GM18502 (cell line): Measurements from ENCODE around the gene FBXO46.

ENCODE experiments used
- ATAC-seq: cut with Tn5 transposase; IDR thresholded peaks from one replicate; pipeline ENCODE4 v1.9.1; 2021; ENCODE audit warnings: mild to moderate bottlenecking; ENCODE audit not compliant: unreplicated experiment, poor library complexity

The FBXO46 gene, protein sequence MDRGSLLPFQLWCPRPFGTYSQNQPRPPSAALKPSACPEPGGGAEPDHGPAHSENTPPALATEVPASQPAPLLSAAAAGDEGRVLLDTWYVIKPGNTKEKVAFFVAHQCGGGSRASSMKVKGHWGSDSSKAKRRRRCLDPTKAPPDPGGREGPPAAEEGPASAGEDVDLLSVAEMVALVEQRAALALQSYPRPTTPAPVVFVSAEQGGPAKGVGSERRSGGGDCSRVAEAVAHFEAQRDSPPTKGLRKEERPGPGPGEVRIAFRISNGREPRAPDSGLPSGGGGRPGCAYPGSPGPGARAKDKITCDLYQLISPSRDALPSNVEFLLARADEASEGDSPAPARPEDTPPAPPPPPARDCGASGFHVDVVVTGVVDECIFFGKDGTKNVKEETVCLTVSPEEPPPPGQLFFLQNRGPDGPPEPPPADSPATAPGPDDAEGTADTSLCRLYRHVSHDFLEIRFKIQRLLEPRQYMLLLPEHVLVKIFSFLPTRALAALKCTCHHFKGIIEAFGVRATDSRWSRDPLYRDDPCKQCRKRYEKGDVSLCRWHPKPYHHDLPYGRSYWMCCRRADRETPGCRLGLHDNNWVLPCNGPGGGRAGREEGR

DNA sequence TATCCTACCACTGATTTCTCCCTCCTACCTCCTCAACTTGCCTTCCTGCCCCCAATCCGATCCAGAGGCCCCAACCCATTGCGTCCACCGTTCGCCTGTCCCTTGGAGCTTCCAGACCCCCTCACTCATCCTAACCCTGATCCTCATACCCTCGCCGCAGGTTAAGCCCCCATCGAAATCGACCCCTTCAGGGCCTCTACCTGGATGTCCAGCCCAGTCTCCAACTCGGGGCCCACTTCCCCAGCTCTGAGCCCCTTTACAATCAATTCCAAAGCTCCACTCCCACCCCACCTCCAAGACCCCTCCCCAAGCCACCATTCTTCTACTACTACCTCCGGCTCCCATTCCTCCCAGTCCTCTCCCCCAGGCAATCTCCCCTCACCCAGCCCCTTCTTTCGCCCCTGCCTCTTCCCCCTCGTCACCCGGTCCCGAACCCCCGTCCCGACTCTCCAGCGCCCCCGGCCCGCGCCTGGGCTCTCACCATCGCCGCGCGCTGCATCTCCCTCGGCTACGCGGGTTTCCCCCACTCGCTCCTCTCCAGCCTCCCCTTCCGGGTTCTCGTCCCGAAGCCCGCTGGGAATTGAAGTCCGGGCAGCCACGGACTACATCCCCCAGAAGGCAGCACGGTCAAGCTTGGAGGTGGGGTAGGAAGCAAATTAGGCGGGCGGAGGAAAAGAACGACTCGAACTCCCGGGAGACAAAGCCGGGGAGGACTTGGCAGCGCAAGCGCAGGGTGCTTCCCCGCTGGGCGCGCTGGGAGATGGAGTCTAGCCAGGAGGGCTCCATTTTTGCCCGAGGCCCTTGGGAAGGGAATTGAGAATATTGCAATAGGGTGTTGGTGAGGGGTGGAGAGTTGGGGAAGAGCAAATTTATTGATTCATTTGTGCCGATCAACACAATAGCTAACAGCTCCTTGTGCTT, at the start of gene FBXO46:
FBXO46 (minus strand) TSS at position 529 of the 921 bp plus-strand sequence. CDS start 17,401 bp downstream, outside the sequence.
- ATAC-seq = peak; percentile 91

DNA sequence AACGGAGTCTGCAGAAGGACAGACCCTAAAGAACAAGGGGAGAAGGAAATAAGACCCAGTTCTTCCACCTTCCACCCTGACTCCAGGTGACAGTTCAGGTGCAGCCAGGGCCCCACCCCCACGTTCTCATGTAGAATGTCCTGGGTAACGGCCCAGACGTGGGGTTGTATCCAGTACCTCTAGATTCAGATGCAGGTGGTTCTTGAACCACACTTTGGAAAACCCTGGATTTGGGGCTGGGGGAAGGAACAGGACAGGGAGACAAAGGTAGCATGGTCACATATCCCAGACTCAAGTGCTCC, 49.4 kb upstream of the FBXO46 start:
- no peak for ATAC-seq

DNA sequence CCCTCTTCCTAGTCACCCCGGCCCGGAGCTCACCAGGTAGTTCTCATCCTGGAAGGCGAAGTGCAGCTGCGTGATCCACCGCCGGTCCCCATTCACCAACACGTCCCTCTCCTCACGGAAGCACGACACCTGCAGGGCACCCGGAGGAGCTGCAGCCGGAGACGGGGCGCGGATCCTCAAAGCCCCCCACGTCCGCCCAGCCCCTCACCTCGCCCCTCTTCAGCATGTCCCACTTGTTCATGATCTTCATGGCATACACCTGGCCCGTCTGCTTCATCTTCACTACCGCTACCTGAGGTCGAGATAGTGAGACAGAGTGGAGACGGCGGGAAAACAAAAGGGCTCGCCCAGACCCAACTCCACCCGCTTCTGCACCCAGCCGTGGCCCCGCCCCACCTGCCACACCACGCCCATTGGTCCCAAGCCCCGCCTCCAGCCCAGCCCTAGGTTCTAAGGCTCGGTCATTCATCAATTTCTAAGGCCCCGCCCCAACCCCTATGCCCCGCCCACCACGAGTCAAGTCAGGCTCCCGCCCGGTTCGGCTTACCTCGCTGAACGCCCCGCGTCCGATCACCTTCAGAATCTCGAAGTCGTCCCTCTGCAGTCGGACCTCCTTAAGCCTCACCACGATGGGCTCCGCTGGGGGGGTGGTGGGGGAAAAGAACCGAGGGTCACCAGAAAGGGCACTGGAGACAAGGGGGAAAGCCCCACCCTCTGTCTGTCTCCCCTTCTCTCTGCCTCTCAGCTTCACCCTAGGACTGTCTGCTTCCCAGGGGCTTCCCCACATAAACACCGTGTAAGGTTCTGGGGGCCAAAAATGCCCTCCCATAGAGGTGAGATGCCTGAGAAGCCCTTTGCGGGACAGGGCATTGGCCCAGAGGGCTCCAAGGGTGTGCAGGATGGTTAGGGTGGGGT, 48.8 kb upstream of the FBXO46 start:
- peak; percentile 76 for ATAC-seq

DNA sequence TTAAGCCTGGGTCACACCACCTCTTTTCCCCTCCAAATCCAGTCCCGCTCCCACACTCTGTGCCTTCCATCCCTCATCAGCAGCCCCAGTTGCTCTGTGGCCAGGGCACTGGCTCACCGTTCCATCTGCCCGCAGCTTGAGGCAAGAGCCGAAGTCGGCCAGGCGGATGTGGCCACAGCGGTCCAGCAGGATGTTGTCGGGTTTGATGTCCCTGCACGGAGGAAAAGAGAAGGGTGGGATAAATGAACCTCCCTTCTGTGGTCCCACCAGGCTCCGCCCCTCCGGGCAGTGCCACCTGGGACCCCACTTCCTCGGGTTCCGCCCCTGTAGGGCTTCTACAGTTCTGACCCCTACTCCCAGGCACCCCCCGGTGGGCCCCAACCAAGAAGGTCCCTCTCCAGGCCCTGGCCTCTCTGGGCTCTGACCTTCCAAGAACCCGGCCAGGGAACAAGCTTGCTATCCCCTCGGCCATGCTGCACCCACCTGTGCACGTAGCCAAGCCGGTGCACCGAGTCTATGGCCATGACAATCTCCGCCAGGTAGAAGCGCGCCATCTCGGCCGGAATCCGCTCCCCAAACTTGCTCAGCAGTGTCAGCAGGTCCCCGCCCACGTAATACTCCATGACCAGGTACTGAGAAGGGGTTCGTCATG, 47.4 kb upstream of the FBXO46 start:
- ATAC-seq = no peak

DNA sequence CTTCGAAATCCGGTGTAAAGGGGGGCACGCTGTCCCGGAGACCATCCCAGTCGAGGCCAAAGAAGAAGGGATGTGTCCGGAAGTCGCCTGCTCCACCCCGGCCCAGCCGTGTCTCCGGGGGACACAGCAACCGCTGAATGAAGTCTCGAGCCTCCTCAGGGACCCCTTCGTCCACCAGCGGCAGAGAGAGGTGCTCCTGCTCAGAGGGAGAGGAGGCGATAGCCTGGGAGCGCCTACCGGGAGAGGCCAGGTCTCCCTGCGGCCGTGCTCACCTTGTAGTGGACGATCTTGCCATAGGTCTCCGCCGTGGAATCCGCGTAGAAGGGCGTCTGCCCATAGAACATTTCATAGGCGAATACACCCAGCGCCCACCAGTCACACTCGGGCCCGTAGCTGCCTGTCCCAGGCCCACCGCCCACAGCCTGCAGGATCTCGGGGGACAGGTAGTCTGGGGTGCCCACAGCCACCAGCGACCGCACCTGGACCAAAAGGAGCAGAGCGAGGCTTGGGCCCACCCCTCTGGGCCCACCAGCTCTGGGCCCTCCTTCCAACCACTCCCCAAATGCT, 46.8 kb upstream of the FBXO46 start:
- no peak for ATAC-seq

DNA sequence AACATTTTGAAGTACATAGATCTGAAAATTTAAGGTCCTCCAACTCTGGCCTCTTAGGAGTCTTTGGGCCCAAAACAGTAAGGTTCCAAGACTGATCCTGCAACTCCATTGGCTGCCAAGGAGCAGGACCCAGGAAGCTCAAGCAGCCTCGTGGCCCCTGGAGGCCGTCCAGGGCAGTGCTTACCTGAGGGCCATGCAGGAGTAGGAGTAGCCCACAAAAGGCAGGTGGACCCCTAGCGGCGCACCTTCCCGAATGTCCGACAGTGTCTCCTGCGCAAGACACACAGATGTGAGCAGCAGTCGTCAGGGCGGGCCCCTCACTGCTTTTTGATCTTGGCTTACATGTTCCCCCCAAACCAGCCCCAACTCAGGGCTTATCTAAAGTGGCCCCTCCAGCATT, 44.1 kb upstream of the FBXO46 start:
- no peak for ATAC-seq

DNA sequence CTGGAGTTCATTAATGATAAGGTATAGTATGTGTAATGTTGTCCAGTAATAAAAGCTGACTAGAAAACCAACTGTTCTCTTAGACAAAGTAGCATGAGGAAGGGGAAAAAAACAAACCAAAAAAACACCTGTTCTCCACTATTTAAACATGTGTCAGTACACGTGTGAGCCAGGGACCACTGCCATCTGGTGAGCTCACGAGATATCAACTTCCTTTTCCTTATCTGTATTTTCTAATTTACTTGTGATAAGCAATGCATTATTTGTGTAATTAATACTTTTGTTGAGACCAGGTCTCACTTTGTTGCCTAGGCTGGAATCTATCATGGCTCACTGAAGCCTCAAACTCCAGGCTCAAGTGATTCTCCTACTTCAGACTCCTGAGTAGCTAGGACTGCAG, 42.7 kb upstream of the FBXO46 start:
- no peak for ATAC-seq

DNA sequence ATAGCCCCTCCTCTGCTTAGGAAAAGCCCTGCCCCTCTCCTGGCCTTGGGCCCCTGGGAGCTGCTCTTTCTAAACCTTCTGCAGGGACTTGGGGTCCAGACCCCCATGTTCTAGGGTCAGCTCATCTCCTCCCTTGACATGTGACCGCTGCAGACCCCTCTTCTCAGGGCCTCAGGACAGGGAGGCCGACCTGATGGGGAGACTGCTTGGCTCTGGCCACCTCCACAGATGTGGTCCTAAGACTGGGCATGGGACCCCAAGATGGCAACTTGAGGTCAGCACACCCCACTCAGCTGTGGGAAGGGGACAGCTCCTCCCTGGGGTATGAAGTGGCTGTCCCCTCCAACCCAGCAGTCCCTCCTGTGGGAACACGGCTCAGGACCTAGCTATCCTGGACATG, 42.2 kb upstream of the FBXO46 start:
- no peak for ATAC-seq

DNA sequence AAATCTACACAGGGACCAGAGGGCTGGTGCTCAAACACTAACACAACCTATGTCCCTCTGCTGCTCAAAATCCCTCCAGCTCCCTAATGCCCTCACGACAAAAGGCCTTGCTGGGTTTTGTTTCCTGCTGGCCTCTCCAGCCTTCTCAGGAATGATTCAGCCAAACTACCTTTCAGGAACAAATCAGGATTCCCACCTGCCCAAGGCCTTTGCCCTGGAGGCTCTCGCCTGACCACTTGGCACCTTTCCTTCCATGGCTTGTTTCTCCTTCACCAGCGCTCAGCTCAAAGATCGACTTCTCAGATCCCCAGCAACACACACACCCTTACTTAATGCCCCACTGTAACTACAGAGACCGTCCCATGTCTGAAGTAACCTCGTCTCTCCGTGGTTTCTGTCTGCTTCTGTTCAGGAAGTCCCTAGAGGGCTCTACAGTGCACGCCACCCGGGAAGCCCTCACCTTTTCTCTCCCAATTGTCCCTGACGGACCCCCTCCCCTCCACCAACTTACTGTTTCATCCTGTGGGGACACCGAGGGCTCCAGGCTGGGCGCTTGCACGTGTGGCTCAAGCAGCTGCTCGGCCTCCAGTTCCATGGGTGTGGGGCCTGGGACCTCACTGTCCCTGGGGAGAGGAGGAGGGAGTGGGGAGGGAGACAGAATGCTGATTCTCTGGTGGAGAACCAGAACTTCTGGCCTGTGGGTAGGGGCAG, 41.6 kb upstream of the FBXO46 start:
- no peak for ATAC-seq

DNA sequence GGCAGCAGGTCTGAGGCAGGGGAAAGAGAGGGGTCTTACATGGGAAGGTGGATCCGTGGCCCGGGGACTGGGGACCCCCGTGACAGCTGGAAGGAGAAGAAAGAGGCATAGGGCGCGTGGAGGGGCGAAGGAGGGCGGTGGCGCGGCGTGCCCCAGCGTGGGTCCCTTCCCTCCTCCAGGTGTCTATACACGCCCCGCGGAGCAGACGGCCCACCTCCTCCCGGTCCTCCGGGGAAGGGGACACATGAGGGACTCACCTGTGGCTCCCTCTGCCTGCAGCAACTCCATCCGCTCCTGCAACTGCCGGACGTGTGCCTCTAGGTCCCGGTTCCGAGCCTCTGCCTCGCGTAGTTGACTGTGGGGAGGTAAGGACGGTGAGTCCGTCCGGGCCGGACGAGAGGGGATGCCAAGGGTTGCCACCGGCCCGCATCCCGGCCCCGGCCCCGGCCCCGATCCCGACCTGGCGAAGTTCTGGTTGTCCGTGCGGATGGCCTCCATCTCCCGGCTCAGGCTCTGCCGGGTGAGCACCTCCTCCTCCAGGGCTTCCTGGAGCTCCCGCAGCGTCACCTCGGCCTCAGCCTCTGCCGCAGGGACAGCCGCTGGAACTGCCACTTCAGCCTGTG, 40.7 kb upstream of the FBXO46 start:
- ATAC-seq = no peak

DNA sequence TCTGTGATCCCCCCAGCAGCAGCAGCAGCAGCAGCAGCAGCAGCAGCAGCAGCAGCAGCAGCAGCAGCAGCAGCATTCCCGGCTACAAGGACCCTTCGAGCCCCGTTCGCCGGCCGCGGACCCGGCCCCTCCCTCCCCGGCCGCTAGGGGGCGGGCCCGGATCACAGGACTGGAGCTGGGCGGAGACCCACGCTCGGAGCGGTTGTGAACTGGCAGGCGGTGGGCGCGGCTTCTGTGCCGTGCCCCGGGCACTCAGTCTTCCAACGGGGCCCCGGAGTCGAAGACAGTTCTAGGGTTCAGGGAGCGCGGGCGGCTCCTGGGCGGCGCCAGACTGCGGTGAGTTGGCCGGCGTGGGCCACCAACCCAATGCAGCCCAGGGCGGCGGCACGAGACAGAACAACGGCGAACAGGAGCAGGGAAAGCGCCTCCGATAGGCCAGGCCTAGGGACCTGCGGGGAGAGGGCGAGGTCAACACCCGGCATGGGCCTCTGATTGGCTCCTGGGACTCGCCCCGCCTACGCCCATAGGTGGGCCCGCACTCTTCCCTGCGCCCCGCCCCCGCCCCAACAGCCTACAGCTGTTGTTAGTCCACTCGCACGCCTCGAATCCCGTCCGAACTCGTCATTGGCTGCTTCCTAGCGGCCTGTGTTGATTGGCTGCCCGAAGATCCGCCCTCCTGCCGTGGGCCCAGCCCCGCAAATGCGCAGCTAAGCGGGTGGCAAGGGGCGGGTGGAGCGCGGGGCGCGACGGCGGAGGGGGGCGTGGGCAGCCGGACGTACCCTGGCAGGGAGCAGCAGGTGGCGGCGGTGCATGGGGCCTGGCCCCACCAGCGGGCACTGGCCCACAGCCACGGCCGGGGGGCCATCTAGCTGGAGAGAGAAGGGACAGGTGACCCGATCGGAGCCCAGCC, 39.8 kb upstream of the FBXO46 start:
- peak; percentile 56 for ATAC-seq

DNA sequence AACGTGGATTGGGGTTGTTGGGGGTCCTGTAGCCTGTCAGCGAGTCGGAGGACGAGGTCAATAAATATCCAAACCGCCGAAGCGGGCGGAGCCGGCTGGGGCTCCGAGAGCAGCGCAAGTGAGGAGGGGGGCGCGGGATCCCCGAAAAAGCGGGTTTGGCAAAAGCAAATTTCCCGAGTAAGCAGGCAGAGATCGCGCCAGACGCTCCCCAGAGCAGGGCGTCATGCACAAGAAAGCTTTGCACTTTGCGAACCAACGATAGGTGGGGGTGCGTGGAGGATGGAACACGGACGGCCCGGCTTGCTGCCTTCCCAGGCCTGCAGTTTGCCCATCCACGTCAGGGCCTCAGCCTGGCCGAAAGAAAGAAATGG, 39.1 kb upstream of the FBXO46 start:
- peak; percentile 7 for ATAC-seq

DNA sequence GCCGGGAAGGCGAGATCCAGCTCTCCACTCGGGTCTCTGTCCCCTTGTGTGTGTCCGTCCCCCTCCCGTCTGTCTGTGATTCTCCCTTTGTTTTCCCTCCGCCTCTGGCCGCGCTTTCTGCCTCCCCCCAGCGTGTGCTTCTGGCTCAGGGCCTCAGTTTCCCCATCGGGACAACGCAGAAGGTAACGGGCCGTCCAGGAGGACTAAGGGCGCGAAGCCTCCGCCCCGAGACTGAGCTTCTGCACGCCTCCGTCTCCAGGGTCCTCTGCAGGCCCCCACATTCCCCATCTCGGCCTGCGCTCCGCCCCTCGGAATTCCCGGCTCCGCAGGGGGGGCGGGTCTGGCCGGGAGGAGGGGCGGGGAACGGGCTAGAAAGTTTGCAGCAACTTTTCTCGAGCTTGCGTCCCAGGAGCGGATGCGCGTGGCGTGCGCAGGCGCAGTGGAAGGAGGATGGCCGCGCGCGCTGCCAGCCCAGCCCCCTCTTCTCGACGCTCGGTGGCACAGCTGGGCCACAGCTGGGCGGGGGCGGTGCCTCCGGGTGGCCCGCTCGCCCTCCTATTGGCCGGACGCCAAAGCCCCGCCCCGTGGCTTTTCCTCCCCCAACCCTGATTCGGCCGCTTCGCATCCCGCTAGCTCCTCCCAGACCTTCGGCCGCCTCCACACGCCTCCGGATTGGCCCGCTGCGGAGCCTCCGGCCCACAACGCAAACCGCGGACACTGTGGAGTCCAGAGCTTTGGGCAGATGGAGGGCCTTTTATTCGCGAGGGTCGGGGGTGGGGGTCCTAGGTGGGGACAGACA, 38.5 kb upstream of the FBXO46 start, which contains the start of gene SIX5:
SIX5 (minus strand) TSS at position 269 of the 799 bp plus-strand sequence. CDS start 408 bp downstream, outside the sequence.
- ATAC-seq = peak; percentile 54

DNA sequence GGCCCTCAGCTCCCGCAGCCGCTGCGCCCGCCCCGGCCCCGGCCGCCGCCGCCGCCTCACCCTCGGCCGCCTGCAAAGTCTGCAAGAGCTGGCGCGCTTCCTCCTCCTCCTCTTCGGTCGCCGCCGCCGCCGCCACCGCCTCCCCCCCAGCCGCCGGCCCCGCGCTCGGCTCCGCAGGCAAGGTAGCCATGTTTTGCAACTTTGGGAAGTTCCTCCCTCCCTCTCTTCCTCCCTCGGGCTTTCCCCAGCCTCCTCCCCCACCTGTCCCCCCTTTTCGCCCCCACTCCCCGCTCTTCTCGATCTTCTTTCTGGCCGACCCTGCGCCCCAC, 37.9 kb upstream of the FBXO46 start:
- no peak for ATAC-seq

DNA sequence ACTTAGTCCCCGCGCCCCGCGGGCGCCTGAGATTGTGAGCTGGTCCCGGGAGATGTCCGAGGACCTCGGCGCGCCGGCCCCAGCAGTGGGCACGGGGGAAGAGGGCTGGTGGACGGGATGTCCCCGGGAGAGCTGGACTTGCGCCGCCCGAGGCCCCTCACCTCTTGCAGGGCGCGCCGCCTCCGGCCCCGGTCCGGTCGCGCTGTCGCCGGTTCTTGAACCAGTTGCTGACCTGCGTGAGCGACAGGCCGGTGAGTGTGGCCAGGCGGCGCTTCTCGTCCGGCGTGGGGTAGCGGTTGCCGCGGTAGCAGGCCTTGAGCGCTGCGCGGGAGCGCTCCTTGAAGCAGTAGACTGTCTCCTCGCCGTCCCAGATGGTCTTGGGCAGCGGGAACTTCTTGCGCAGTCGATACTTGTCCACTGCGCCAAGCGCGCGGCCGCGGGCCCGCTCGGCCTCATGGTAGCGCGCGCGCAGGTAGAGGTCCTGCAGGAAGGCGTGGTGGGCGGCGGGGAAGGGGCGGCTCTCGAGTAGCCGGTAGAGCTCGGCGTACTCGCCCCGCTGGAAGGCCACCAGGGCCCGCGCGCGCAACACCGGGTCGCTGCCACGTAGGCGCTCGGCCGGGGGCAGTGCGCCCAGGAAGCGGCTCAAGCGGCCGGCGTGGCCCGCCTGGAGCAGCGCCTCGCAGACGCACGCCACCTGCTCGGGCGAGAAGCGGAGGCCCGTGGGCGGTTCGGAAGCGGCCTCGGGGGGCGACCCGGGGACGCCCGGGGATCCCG, 37.4 kb upstream of the FBXO46 start:
- no peak for ATAC-seq

DNA sequence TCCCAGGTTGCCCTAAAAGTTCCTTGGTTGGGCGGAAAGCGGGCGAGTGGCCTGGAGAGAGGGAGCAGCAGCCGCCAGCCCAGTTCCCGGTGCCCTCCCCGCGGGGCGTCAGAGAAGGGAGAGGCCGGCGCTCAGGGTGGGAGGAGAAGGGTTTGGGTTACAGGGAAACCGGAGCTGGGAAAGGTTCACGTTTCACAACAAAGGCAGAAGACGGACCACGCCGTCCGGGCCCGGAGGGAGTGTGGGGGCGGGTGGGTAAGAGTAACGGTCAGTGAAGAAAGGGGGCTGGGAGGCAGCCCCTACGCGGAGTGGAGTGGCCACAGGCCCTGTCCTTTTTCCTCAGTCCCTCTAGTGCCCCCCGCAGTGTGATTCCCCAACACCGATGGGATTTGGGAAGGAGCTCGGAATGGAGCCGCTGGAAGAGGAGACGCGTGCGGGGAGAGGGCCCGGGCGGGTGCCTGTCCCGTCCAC, 36.7 kb upstream of the FBXO46 start:
- no peak for ATAC-seq
